GM23248 (cell line): ENCODE measurements around the gene PRKAR1B. TPM values are rescaled to one million over a fixed set of nuclear protein-coding genes. Genes with fewer than 3 reads are reported as not detected.

Source experiments
- DNase-seq: peaks from one replicate; pipeline ENCODE4 v3.0.0-alpha.2; 2015
- H2AFZ ChIP-seq: fragments of 200-600 bp; sonication (generic); 2 replicates; pipeline ENCODE4 v1.6.1; 2016; ENCODE audit warnings: antibody characterized with exemption
- H3F3A ChIP-seq: fragments of 200-600 bp; sonication (generic); 2 replicates; pipeline ENCODE4 v1.6.1; 2016; ENCODE audit warnings: mild to moderate bottlenecking, antibody characterized with exemption, mixed run types; ENCODE audit not compliant: insufficient read depth
- H3K27ac ChIP-seq: fragments of 200-600 bp; sonication (generic); 2 replicates; pipeline ENCODE4 v1.5.1; 2016; ENCODE audit warnings: mild to moderate bottlenecking
- H3K27me3 ChIP-seq: fragments of 200-600 bp; sonication (generic); replicated peaks from 2 replicates; pipeline ENCODE4 v1.6.1; 2016; ENCODE audit warnings: mild to moderate bottlenecking; ENCODE audit not compliant: insufficient read depth
- H3K36me3 ChIP-seq: fragments of 200-600 bp; sonication (generic); 2 replicates; pipeline ENCODE4 v1.6.1; 2016; ENCODE audit warnings: low read depth, mild to moderate bottlenecking
- H3K4me1 ChIP-seq: fragments of 200-600 bp; sonication (generic); 2 replicates; pipeline ENCODE4 v1.6.1; 2016; ENCODE audit warnings: mild to moderate bottlenecking; ENCODE audit not compliant: insufficient read depth
- H3K4me2 ChIP-seq: fragments of 200-600 bp; sonication (generic); one replicate; pipeline ENCODE4 v1.6.1; 2016; ENCODE audit warnings: mild to moderate bottlenecking; ENCODE audit not compliant: unreplicated experiment
- H3K4me3 ChIP-seq: fragments of 200-600 bp; sonication (generic); 2 replicates; pipeline ENCODE4 v1.5.1; 2016; ENCODE audit warnings: mild to moderate bottlenecking
- H3K79me2 ChIP-seq: fragments of 200-600 bp; sonication (generic); 2 replicates; pipeline ENCODE4 v1.6.1; 2016; ENCODE audit warnings: mild to moderate bottlenecking; ENCODE audit not compliant: insufficient read depth
- H3K9ac ChIP-seq: fragments of 200-600 bp; sonication (generic); 2 replicates; pipeline ENCODE4 v1.6.1; 2016; ENCODE audit warnings: mild to moderate bottlenecking
- H3K9me2 ChIP-seq: fragments of 200-600 bp; sonication (generic); 2 replicates; pipeline ENCODE4 v1.6.1; 2016; ENCODE audit warnings: mixed run types, mild to moderate bottlenecking, moderate library complexity; ENCODE audit not compliant: insufficient read depth
- H3K9me3 ChIP-seq: fragments of 200-600 bp; sonication (generic); one replicate; pipeline ENCODE4 v1.6.1; 2017; ENCODE audit warnings: low read depth
- H4K20me1 ChIP-seq: fragments of 200-600 bp; sonication (generic); 2 replicates; pipeline ENCODE4 v1.6.0; 2016; ENCODE audit not compliant: insufficient read depth
- EZH2 ChIP-seq: fragments of 200-600 bp; sonication (generic); IDR thresholded peaks from 2 replicates; pipeline ENCODE4 v1.6.1; 2018; ENCODE audit warnings: antibody characterized with exemption, mild to moderate bottlenecking; ENCODE audit not compliant: insufficient read depth, poor library complexity, severe bottlenecking
- EZH2phosphoT487 ChIP-seq: fragments of 200-600 bp; sonication (generic); IDR thresholded peaks from 2 replicates; pipeline ENCODE4 v1.6.1; 2018; ENCODE audit warnings: antibody characterized with exemption, moderate library complexity, mild to moderate bottlenecking, low read depth; ENCODE audit not compliant: insufficient read depth
- WGBS, 2 experiments: methylation state at CpG; one replicate each; pipeline ENCODE4 v1.1.6; 2015 to 2017; ENCODE audit warnings: low lambda C conversion rate in 2 of 2, low coverage in 1 of 2; ENCODE audit errors: missing lambda C conversion rate in 2 of 2; 5-methylcytosine and 5-hydroxymethylcytosine counted together
- in situ Hi-C: fragments of 300-500 bp; cut with MboI; formaldehyde crosslinking; loops from 2 replicates; pipeline ENCODE4 v1.15.0; 2020
- polyA plus RNA-seq: library from polyadenylated mRNA; unstranded; fragments of >200 nt; fragmentation: Nextera tagmentation; extraction: Ambion mirVana; gene quantifications from 2 replicates; pipeline ENCODE4 v1.2.1, GENCODE V29; 2016
- total RNA-seq: library from RNA; depleted of rRNA; stranded (reverse); fragments of >200 nt; shearing (Covaris generic); gene quantifications from 2 replicates; pipeline ENCODE4 v1.2.3, GENCODE V29; 2014

Gene PRKAR1B
- total and polyA plus RNA-seq, 2 experiments from 2014 or later: 10.2 to 12.9 TPM

- no peak overlapping the region for H3K4me3 ChIP-seq
- in situ Hi-C loops: no loop called here
- H3K4me2 ChIP-seq: no peak overlapping the region
- H3K27ac ChIP-seq: no peak overlapping the region
- H3K27me3 ChIP-seq: no peaks in the 10 kb centered on the region
- no peaks in the 10 kb centered on the region for H3F3A ChIP-seq
- 0 out of 2 replicates have a peak, but pooled peaks cover 7% of the 10 kb centered on the region for H3K4me1 ChIP-seq
- H2AFZ ChIP-seq: no peak overlapping the region
- no peak overlapping the region for H3K9ac ChIP-seq
- H3K9me3 ChIP-seq: no peaks in the 10 kb centered on the region
- no peaks in the 10 kb centered on the region for H3K36me3 ChIP-seq
- no peaks in the 10 kb centered on the region for H3K79me2 ChIP-seq
- WGBS, 2 experiments: 87 to 88% methylated on average over 5 to 25 of the region's 25 CpGs
- H4K20me1 ChIP-seq: no peaks in the 10 kb centered on the region
- H3K9me2 ChIP-seq: no peaks in the 10 kb centered on the region
- DNase-seq: no peak
- TF ChIP-seq EZH2 (no peak), EZH2phosphoT487 (no peak)
Observed at GRCh38 chr7:510782-511281, 216.2 kb downstream of the PRKAR1B start.

- Histone ChIP-seq H3K4me1 (0 out of 2 replicates have a peak, but pooled peaks cover 7% of the 10 kb centered on the region), H3K9ac (no peak overlapping the region), H3F3A (no peaks in the 10 kb centered on the region), H3K4me2 (no peak overlapping the region), H3K79me2 (no peaks in the 10 kb centered on the region), H2AFZ (no peak overlapping the region), H3K27me3 (no peaks in the 10 kb centered on the region), H4K20me1 (no peaks in the 10 kb centered on the region), H3K4me3 (no peak overlapping the region), H3K9me3 (no peaks in the 10 kb centered on the region), H3K27ac (no peak overlapping the region), H3K36me3 (no peaks in the 10 kb centered on the region), H3K9me2 (no peaks in the 10 kb centered on the region)
- 89 to 94% methylated on average over 13 to 16 of the region's 17 CpGs for WGBS, 2 experiments
- no peak for DNase-seq
- no peak for TF ChIP-seq EZH2phosphoT487
- TF ChIP-seq EZH2: no peak
- in situ Hi-C loops: no loop called here
Observed at GRCh38 chr7:510131-510481, 217.0 kb downstream of the PRKAR1B start.

- Histone ChIP-seq H3K9me3 (no peaks in the 10 kb centered on the region), H3F3A (no peaks in the 10 kb centered on the region), H3K4me2 (no peak overlapping the region), H3K9ac (no peak overlapping the region), H3K9me2 (no peaks in the 10 kb centered on the region), H3K36me3 (no peaks in the 10 kb centered on the region), H3K79me2 (no peaks in the 10 kb centered on the region), H2AFZ (no peak overlapping the region), H3K4me3 (no peak overlapping the region), H3K27ac (no peak overlapping the region), H4K20me1 (no peaks in the 10 kb centered on the region), H3K27me3 (no peaks in the 10 kb centered on the region), H3K4me1 (0 out of 2 replicates have a peak, but pooled peaks cover 7% of the 10 kb centered on the region)
- TF ChIP-seq EZH2phosphoT487 (no peak), EZH2 (no peak)
- in situ Hi-C loops: no loop called here
- 85 to 90% methylated on average over 18 to 20 of the region's 20 CpGs for WGBS, 2 experiments
- DNase-seq: no peak
Observed at GRCh38 chr7:509426-510130, 217.5 kb downstream of the PRKAR1B start.

GRCh38 chr7:508461-509170, 218.5 kb downstream of the PRKAR1B start:
- WGBS, 2 experiments: 83 to 86% methylated on average over 11 to 12 of the region's 12 CpGs

More at GRCh38 chr7:508461-509170, 218.5 kb downstream of the PRKAR1B start:
- Histone ChIP-seq H3K9me3 (no peaks in the 10 kb centered on the region), H4K20me1 (no peaks in the 10 kb centered on the region), H3K9me2 (no peaks in the 10 kb centered on the region), H3K4me2 (no peak overlapping the region), H3F3A (no peaks in the 10 kb centered on the region), H3K27me3 (no peaks in the 10 kb centered on the region), H3K9ac (no peak overlapping the region), H3K4me1 (0 out of 2 replicates have a peak, but pooled peaks cover 2% of the 10 kb centered on the region), H3K79me2 (no peaks in the 10 kb centered on the region), H3K27ac (no peak overlapping the region), H2AFZ (no peak overlapping the region), H3K4me3 (no peak overlapping the region), H3K36me3 (no peaks in the 10 kb centered on the region)
- no peak for TF ChIP-seq EZH2
- no peak for TF ChIP-seq EZH2phosphoT487
- no peak for DNase-seq
- in situ Hi-C loops: no loop called here
